Limb (tissue), 2 donors: ENCODE data around the gene CASKIN1.

Source experiments
- DNase-seq, 2 donors: peaks; one replicate each; pipeline ENCODE4 v3.0.0-alpha.2; 2016; ENCODE audit errors: extremely low spot score in 2 of 2

Gene CASKIN1

DNA sequence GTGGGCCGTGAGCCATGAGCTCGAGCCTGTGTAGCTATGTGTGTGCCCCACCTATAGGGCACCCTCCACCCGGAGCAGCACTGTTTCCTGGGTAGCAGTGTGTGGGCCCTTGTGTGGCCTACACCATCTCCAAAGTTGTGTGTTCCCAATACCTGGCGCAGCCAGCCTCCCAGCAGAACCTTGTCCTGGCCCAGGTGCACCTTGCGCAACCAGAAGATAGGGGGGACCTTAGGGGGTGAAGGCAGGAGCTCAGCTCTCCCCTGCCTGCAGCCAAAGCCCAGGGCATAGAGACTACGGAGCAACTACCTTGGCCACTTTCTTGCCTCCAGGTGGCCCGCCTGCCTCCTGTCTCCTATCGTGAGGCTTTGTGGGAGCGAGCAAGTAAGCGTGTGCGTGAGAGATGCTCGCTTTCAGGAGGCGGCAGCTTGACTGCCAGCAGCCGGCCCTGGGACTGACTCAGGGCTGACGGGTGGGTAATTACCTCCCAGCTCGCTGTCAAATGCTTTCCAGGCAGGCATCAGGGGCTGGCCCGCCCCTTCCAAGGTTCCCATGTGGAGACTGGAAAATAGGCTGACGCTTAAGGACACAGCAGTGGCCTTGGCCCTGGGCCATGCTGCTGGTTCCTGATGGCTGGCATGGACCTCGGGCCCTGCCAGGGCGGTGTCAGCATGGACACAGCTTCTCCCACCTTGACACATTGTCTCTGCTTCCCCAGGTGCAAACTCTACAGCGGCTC lies 21.8 kb downstream of the CASKIN1 start:
- DNase-seq, result no peak

DNA sequence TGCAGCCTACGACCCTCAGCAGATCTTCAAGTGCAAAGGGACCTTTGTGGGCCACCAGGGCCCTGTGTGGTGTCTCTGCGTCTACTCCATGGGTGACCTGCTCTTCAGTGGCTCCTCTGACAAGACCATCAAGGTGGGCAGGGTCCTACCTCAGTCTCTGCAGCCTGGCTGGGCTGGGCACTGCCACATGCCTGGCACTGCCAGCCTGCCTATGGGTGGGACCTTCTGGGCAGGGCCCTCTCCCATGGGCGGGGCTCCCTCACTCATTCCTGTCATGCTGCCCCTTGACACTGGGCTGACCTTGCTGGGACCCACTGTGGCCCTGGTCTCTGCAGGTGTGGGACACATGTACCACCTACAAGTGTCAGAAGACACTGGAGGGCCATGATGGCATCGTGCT lies 22.5 kb downstream of the CASKIN1 start:
- DNase-seq, result no peak

DNA sequence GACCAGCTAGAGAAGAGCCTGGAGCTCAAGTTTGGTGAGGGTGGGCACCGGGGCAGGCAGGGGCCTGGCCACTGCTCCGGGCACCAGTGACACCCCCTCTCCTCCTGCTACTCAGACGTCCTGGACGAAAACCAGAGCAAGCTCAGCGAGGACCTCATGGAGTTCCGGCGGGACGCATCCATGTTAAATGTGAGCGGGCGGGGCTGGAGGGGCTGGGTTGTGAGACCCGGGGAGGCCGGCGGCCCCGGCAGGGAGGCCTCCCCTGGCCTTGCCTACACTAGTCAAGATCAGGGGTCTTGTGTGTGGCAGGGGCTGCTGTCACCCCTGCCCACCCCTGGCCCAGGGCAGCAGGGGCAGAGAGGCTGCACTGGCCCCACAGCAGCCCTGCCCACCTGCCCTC lies 23.0 kb downstream of the CASKIN1 start:
- DNase-seq, result no peak

DNA sequence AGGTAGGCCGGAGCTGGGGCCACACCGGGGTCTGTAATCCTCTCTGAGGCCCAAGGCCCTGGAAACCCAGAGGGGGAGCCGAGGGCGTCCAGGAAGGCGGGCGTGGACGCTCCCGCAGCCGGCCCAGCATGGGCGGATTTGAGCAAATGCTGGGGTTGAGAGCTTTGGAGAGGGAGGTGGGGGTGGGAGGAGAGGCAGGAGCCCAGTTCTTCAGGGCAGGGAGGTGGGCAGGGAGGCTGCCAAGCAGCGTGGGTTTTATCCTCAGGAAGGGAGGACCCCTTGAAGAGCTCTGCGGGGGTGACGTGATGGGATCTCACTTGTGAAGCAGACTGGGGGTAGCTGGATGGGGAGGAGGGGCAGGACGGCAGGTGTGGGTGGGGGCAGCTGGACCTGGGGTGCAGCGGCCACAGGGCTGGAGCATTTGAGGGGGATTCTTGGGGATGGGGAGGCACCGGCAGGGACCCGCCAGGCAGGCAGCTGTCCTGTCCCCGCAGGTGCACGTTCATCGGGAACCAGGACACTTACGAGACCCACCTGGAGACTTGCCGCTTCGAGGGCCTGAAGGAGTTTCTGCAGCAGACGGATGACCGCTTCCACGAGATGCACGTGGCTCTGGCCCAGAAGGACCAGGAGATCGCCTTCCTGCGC lies 23.6 kb downstream of the CASKIN1 start:
- no peak for DNase-seq

DNA sequence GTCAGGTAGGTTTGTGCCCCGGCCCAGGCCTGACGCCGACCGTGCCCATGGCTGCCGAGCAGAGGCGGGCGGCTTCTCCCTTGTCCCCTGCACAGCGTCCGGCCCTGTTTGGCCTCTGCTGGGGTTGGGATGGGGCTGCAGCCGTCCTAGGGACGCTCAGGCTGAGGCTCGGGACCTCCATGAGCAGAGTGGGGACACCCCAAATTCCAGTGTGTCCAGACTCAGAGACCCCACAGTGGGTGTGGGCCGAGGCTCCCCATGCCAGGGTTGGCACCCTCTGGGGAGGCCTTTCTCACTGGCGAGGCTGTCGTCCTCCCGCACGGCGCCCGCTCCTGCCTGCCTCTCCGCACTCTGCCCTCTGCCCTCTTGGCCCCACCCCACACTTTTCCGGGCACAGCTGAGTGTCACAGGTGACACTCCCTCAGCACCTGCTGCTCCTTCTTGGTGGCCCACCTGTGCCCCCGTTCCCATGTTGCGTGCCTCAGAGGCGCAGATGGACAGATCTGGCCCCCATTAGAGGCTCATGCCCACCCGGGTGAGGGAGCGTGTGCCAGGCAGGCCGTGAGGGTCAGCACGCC lies 24.7 kb downstream of the CASKIN1 start:
- DNase-seq, result no peak

DNA sequence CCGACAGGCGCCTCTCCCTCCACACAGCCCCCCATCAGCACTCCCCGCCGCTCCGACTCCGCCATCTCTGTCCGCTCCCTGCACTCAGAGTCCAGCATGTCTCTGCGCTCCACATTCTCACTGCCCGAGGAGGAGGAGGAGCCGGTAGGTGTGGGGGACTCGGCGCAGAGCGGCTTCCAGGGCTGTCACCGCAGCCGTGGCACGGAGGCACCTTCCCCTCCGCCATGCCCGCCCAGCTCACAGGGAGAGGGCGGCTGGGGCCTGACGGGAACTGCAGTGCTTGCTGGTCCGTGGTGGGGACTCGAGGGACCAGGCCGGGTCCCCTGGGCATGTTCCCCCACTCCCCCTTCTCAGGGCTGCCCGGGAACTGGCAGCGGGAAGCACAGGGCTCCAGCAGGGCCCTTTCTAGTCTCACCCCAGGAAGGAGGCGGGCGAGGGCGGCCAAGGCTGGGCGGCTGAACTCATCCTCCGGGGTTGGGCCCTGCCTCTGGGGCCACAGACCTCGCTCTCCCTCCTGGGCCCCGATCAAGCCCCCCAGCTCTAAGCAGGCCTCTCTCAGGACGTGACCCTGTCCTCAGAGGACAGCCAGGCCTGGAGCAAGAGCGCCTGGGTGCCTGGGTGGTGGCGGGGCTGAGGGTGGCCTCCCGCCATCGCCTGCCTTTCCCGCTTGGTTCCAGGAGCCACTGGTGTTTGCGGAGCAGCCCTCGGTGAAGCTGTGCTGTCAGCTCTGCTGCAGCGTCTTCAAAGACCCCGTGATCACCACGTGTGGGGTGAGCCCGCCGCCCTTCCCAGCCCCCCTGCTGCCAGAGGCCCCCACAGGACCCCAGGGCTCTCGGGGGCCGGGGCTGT lies 25.6 kb downstream of the CASKIN1 start:
- DNase-seq, result no peak

DNA sequence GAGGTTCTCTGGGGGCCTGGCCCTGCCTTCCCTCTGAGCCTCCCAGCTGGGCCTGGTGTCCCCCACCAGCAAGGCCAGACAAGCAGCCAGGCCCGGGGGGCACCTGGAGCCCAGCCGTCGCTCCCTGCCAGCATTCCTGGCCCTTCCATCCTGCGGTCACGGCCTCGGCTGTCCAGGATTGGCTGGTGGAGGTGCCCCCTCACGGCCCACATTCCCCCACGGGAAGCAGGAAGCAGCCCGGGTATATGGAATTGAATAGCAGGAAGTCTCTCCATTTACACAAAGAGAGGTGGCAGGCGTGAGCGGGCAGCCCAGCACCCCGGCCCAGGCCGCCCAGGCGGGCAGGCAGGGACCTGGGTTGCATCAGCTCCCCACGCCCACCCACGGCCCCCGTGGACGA lies 26.3 kb downstream of the CASKIN1 start:
- DNase-seq, result no peak

DNA sequence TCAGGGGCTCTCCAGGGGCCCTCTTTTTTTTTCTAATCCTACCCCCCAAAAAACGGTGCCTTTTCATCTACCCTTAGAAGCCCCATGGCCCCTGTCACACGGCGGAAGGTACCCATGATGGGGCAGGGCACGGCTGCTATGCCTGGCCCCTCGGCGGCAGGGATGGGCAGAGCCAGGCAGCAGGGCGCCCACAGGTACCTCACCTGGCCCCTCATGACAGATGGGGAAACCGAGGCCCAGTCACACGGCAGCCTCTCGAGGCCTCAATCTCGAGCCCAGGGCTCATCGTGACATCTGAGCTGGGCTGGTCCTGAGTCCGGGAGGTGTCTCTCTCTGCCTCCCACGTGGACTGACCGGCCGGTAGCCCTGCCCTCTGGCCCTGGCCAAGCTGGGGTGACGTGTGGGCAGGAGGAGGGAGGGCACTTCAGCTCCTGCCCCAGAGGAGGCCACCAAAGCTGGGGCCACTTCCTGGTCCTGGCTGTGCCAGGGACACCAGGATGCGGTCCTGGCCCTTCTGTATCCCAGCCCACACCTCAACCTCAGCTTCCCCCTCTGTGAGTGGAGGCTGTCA lies 29.3 kb downstream of the CASKIN1 start:
- no peak for DNase-seq

DNA sequence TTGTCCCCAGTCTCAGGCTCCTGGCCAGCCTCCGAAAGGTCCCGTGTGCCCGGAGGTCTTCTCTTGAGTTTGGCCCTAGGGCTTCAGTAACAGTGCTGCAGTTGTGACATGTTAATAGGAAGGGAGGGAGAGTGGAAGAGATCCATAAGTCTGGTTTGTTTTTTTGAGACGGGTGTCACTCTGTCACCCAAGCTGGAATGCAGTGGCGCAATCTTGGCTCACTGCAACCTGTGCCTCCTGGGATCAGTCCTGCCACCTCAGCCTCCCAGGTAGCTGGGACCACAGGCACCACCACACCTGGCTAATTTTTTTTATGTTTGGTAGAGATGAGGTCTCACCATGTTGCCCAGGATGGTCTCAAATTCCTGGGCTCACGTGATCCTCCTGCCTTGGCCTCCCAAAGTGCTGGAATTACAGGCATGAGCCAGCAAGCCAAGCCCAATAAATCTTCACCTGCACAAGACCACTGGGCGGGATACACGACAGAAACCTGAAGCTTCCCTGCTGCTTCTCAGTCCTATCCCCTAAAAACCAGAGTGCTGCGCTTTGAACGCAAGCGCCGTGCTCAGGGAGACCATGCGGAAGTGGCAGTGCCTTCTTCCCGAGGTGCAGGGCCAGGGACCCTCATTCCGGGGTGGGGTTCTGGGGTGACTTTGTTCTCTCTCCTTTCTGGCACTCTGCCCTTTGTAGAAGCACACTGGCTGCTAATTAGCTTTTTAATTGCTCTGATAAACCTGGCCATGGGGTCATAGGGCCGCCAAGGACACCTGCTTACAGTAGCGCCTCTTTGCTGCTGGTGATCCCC lies 29.9 kb downstream of the CASKIN1 start:
- DNase-seq, result no peak

DNA sequence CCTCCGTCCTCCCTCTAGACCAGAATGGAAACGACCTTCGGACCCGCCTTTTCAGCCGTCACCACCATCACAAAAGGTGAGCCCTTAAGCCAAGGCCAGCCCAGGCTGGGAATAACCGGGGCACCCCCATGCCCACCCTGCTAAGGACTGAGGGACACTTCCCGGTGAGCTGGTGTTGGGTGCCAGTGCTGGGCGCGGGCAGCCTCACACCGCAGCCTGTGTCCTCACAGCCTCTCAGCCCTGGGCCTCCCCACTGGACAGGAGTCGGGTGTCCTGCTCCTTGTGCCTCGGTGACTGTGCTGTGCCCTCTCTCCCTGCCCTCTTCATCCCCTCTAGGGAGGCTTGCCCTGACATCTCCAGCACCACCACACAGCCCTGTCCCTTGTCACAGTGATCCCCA lies 30.5 kb downstream of the CASKIN1 start:
- DNase-seq, result no peak

DNA sequence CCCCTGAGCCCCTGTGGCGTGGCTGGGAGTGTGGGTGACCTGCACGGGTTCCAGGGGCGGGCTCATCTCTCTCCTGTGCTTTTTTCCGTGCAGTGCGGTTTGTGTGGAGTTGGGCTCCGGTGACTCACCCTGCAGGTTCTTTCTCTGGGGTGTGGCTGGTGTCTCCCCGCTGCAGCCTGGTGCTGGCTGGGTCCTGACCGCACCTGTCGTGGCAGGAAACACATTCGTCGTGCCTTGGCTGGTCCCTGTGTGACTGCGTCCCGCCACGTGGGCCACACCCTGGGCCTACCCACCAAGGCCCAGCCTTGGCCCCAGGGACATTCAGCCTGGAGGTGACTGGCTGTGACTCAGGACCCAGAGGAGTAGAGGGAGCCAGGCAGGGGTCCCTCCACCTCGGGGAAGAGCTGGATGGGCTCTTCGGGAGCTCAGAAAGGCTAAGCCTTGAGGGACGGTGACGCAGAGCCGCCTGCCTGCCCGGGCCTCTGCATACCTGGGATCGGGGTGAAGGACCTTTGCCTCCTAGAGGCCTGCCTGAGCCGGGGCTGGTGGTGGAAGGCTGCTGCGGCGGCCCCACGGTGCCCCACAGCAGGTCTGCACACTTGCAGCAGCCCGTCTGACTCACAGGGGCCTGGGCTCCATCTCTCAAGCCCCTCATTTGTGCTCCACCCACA lies 33.1 kb downstream of the CASKIN1 start:
- no peak for DNase-seq

DNA sequence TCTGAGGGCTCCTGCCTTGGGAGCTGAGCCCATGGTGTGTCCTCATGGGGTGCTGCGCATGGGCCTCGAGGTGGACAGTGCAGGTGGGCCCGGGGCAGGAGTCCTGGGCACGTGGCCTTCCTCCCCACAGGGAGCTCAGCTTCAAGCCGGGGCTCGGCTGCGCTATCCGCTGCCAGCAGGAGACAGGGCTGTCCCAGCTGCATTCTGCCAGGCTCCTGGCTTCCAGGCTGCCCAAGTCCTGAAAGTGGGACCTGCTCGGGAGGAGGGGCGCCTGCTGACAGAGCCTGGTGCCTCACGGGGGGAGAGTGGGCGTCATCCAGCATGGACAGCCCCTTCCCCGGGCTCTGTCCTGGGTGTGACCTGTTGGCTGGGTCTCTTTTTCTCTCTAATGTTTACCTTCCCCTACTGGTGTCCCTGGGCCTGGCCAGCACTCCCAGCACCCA lies 33.7 kb downstream of the CASKIN1 start:
- no peak for DNase-seq

DNA sequence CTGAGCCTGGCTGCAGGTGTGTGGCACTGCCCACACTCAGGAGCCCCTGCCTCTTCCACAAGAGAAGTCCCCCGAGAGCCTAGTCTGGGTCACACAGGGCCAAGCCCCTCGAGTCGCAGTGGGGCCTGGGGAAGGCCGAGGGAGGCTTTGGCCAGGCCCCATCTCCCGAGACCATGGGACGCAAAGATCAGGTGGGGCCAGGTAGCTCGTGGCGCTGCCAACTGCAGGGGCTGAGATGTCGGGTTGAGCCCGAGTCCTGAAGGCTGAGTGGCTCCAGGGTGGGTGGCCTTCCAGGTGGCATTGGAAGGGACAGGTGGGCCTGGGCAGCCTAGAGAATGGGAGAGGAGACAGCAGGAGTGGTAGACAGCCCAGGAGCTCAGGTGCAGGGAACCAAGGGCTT lies 34.5 kb downstream of the CASKIN1 start:
- no peak for DNase-seq

DNA sequence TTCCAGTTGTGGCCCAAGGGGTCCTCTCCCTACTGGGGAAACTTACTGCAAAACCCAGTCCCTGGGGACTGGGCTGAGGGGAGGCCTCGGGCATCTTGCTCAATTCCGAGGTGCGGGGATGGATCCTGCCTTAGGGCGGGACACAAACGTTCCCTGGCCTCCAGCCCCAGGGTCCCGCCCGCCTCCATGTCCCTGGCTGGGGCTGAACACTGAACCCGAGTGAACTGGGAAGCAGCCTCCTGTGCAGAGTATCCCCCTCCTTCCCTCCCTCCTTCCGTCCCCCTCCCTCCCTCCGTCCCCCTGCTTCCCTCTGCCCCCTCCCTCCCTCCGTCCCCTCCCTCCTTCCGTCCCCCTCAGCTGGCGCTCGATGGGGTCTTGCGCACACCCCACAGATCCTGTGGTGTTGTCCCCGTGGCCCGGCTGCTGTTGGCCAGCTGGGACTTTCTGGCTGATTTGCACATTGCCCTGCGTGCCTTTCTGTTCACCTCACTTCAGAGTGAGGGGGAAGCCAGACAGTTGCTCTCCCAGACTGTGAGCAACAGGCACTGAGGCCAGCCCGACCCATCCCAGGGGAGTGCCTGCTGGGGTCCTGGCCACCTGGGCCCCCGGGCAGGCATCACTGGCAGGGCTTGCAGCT lies 35.4 kb downstream of the CASKIN1 start:
- DNase-seq, result no peak

DNA sequence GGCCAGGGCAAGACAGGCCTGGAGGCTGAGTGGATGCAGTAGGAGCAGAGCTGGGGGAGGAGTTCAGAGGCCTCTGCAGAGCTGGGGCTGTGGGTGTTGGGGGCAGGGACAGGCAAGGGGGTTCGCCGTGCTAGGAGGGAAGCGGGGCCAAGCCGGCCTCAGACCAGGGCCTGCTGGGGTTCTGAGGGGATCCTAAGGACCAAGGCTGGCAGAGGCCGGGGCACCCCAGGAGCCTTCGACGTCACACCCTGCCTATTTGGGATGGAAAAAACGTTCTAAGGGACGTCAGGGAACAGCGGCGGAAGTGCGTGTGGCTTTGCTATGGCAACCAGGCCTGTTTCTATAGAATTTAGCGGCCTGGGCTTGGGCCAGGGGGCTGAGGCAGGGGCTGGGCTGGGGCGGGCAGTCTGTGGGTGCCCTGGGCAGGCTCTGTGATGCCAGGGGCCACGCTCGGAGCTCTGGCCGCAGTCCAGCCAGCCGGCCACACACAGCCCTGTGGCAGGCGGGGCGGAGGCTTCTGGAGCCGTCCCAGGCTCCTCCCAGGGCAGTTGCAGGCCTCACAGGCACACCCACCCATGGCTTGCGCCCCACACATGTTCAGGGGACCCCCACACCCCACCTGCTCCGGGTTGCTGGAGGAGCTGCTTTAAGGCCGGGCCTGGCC lies 37.1 kb downstream of the CASKIN1 start:
- DNase-seq, result peak; percentile 75 to 80

DNA sequence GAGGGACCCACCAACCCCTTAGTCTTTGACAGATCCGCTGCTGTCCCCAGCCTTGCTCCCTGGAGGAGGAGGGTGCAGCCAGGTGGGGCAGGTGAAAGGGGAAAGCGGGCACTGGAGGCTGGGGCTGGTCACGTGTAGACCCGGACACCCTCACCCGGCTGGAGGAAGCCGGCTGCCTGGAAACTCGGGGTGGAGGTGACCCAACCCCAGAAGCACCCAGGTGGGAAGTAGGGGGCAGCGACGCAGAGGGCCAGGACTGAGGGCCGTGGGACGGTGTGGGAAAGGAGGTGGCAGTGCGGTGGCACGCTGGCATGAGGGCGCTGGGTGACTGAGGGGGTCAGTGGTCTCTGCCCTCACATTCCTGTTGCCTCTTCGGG lies 38.2 kb downstream of the CASKIN1 start:
- no peak for DNase-seq

DNA sequence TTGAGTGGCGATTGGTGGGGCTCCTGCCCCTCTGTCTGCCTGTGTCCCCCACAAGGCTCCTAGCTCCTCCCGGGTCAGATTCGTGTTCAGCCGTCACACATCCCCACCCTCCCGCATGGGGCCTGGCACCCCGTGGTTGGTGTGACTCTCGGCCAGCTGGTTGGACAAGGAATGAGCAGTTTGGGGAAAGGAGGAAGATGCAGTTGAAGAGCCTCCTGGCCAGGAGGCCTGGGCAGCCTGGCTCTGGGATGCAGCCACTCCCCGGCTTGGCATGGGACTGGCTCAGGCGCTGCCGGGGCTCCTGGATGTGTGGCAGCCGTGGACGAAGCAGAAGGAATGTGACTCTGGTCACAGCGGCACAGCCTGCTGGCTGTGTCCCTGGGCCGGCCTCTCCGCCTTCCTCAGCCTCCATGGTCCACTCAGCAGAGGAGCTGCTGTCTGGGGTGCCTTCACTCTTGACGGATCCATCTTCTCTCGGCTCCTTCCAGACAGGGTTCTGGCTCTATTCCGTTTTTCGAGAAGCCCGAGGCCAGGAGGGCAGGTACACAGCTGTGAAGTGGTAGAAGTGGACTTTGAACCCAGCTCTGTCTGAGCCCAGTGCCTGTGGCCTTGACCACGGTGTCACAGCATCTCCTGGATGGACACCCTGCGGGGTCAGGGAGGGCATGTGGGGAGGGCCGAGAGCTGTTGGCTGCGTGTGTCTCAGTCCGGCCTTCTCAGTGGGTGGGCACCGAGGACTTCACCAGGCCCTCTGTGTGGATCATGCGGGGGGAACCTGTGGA lies 38.7 kb downstream of the CASKIN1 start:
- DNase-seq, result no peak

DNA sequence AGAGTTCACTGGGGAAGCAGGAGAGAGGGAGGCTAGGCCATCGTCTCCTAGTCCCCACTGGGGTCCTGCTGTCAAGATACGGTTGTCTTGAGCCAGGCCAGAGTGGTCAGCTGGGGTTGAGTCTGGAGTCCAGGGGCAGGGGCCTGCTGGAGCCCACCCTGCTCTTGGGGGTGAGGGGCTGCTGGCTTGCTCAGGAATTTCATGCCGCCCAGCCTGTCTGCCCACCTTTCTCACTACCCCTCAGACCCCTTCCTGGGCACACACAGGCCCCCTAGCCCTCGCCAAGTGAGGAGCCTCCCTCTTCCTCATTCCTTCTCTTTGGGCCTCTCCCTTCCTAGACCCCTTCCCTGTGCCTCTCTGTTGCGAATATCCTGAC lies 39.6 kb downstream of the CASKIN1 start:
- DNase-seq, result no peak
